HG03039 (cell line): Measurements from ENCODE around the gene TM4SF4.

Source experiments
- ATAC-seq: cut with Tn5 transposase; IDR thresholded peaks from one replicate; pipeline ENCODE4 v1.9.1; 2021; ENCODE audit warnings: mild to moderate bottlenecking, moderate library complexity; ENCODE audit not compliant: unreplicated experiment

The TM4SF4 gene

DNA sequence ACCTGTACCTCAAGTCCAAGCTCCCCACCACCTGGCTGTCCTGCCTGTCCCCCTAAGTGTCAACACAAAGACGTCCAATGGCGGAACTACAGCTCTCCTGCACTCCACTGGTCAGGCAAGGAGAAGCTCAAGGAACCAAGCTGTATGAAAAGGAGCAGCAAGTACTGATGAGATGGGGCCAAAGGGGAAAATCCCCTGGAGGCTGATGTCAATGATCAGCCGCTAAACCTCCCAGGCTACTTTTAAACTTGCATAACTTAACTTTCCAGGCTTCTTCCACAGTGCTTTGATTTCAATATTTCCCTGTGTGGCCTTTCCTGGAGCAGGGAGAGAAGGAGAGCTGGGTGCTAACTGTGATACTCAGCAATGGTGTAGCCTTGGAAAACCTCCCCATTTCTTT lies 35.0 kb downstream of the TM4SF4 start:
- no peak for ATAC-seq

DNA sequence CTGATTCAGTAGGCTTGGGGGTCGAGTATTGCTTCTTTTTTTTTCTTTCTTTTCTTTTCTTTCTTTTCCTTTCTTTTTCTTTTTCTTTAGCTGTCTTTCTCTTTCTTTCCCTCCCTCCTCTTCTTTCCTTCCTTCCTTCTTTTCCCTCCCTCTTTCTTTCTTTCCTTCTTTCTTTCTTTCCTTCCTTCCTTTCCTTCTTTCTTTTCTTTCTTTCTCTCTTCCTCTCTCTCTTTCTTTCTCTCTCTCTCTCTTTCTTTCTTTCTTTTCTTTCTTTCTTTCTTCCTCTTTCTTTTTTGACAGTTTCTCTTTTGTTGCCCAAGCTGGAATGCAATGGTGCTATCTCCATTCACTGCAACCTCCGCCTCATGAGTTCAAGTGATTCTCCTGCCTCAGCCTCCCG lies 36.0 kb downstream of the TM4SF4 start:
- ATAC-seq, result no peak

DNA sequence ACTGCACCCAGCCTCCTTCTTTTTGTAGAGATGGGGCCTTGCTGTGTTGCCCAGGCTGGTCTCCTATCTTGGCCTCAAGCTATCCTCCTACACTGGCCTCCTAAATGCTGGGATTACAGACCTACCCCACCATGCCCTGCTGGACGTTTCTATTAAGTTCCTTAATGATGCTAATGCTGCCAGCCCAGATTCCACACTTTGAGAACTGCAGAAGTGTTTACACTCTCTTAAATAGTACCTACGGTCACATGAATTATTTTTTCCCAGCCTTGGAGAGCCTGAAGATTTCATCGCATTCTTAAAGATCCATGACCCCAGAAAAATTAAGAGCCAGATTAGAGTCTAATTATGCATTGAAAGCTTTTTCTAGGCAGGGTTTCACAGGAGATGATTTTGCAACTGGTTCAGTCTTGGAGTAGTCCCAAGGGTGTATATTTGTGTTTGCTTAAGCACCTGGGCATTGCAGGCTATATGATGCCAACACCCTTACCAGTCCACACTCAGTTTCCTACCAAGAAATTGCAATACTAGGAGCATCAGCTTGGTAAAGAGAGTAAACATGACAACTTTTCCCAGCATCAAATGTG lies 36.6 kb downstream of the TM4SF4 start:
- ATAC-seq, result no peak

DNA sequence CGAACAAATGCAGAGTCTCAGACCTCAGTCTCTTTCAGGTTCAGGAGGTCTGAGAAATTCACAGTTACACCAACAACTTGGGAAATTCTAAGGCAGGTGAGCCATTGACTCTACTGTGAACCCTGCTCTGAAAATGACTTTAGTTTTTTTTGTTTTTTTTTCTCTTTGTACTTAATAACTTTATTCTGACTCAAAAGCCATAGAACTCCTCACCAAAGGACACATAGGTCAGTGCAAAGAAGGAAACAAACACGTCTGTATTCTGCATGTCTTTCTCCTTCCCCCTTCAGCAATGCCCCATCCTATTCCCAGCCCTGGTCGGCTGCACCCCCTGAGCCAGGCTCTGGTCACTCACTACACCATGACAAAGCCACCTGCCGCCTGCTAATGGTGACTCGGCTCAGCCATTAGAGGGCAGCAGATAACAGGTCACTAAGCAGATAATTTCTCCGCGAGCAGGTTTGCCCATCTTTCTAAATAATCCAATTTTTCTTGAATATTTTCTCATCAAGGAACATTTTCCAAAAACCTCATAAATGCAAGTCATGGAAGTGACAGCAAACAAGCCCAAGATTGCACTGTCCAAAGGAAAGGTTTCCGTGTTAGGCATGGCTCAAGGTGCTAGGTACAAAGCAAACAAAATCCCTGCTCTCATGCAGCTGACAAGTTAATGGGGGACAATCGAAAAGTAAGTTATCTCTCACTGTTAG lies 37.7 kb downstream of the TM4SF4 start:
- ATAC-seq, result peak; percentile 69

DNA sequence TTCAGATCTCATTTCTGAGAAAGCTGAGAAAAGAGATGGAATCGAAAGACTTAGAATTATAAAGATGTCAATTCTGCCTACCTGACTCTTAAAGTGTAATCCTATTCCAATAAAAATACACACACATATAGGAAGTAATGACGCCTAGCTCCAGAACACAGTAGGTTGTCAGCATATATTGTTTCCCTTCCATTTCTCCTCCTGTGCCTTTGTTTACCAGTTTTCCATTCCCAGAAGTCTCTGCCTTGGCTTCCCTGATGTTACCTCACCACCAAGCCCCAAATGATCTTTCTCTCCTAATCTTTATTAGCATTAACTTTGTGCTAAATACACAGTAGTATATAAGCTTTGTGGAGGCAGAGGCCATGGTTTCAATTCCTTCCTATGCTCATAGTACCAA lies 40.0 kb downstream of the TM4SF4 start:
- no peak for ATAC-seq

DNA sequence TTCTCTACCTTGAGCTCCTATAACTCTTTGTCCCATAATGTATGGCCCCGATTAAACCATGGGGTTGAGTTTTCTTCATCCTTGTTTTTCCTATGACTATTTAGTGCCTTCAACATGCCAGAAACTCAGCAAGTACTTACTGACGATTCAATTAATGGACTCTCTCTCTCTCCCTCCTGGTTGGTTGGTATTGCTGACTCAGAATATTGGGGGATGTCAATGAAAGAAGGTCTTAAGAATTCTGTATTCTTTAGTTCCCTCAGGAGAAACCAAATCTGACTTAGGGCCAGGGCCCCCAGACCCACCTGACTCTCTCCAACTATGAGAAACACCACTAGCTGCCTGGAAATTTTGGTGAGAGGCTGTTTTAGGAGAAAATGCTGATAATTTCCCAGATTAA lies 40.8 kb downstream of the TM4SF4 start:
- no peak for ATAC-seq

DNA sequence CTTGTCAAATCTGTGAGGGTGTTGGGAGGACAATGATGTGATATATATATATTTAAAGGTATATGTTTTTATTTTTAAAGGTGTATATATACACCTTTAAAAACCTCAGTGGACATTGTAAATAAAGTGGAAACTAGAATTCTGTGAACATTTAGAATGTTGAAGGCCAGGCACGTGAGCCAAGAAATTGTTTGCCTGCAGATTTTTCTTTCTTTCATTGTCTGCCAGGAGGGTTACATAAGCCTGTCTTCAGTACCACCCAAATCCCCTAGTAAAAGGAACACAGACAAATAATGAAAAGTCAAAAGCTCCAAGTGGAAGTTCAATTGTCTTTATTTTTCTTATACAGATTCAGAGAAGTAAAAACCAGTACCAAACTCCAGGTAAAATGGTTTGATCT lies 42.4 kb downstream of the TM4SF4 start:
- ATAC-seq, result no peak

DNA sequence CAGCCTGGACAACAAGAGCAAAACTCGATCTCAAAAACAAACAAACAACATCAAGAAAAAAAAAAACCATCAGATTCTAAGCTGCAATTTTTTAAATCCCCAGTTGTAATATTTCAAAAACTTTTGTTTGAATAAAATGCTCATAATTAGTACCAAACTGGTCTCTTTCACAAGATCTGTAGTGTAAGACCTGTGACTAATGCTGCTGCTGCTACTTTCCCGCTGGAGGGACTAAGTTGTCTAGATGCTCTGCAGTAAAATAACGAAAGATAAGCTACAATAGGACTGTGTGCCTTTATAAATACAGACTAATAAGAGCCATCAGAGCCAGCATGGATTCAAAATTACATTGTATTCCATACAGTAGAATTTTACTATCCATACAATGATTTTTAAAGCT lies 45.4 kb downstream of the TM4SF4 start:
- no peak for ATAC-seq

DNA sequence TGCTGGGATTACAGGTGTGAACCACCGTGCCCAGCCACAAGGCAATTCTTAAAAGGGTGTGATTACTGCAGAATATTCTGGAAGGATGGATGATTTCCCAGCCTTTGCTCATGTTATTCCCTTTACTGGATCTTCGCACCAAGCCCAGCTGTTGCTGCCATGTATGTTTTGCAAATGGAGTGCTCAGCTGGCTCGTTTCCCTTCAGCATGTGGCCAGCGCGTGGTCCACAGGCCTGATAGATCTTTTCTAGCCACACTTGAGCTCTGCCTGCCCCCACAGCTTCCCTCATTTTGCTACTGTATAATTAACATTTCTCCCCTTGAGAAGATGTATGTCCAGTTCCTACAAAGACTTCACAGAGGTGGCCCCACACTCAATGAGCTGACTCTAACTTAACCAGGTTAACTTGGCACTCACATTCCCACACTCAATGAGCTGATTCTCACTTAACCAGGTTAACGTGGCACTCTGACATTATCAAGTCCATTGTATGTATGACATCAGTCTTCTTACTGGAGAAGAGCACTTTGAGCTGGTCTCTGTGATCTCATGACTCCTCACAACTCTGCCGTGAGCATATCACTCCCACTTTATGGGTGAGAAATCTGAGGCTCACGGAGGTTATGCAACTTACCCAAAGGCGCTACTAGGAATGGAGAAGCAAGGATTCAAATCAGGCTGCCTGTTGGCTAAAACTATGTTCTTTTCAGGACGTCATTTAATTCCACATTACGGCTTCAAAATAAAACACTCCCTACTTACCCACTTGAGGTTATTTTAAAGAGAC lies 49.2 kb downstream of the TM4SF4 start:
- no peak for ATAC-seq

DNA sequence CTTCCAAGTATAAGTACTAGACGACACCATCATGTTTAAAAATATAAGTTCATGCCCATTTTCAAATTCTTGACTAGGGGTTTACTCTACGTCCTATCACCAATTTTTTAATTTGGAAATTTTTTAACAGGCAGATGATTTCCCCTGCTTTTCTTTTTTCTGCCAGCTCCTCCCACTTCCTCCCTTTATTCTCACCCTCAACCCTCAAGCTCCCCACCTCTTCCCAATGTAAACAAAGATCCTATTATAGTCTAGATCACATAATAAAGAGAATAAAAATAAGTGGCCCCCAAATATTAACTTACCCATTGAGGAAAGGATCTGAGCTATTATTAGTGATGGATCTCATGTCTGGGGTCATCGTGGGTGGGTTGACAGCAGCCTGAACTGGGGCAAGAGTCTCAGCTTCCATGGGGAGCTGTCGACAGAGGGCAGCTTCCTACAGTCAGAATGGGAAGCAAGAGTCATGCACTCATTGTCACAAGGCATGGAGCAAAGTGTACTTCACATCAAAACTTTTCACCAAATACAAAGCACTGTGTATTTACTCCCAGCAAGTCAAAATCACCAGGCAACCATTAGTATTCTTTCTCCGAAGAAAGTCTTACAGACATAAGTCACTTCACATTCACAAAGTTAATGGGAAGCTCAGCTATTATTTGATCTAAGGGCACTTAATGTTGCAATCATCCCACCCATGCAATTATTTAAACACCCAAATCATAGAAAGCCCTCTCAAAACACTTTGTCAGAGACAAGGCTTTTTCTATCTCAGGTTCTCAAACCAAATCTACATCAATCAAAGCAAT lies 53.2 kb downstream of the TM4SF4 start:
- no peak for ATAC-seq

DNA sequence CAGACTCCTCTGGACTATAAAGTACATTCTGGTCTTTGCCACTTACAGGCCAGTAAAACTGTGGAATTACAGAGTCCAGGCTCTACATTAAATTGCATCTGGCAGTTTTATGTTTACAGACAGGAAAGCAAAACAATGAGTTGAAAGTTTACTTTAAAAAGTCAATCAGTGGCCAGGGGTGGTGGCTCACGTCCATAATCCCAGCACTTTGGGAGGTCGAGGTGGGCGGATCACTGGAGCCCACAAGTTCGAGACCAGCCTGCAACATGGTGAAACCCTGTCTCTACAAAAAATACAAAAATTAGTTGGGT lies 53.8 kb downstream of the TM4SF4 start:
- no peak for ATAC-seq

DNA sequence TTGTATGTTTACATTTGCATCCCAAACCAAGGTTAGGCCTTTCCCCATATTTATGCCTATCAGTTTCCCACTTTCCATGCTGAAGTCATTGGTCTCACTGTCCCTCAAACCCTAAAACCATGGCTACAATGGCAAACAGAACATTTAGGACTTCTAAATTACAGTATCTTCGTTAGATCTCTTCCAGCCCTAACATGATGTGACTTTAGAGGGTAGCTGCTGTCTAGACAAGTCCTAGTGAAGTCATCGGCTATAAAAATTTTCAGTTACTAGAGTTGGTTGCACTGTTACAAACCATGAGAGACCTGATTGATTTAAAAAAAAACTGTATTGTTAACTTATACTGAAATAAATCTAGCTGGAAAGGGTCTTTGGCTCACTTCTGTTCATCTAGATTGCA lies 54.6 kb downstream of the TM4SF4 start:
- ATAC-seq, result no peak

DNA sequence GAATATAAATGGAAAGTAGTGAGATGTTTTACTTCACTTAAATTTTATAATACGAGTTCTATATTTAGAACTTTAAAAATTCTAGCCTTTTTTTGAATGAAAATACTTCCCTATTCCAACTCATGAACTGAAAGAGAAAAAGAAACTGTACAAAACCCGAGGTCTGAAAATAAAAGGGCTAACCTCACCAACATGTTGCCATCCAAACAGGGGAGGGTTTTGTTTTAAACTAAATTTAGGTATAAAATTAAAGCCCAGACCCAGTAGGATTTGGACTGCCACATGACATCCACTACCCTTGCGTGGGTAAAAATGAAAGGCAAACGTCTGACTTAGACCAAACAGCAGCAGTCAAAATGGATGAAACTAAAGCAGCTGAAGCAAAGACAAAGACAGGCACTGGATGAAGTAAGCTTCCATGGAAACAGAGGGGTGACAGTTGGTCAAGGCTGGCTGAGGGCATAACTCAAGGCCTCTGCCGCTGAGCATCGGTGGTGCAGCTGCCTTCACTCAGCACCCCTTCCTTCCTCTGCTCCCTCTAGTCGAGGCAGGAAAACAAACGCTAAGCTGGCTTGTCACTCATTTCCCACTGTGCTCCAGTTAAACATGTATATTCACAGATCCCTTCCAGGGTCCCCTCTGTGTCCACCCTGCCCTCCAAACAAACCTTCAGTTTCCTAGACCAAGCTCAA lies 58.1 kb downstream of the TM4SF4 start:
- no peak for ATAC-seq

DNA sequence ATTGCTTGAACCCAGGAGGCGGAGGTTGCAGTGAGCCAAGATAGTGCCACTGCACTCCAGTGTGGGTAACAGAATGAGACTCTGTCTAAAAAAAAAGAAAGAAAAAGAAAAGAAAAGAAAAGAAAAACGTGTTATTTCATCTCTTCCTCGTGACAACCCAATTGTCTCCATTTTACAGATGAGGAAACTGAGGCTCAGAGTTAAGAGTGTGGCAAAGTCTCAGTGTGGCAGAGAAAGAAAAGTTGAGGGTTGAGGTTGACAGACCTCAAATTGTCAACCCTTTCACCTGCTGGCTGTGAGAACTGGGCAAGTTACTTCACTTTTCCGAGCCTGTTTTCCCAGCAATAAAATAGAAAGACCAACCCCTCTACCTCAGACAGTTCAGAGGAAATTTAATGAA lies 59.6 kb downstream of the TM4SF4 start:
- ATAC-seq, result no peak

DNA sequence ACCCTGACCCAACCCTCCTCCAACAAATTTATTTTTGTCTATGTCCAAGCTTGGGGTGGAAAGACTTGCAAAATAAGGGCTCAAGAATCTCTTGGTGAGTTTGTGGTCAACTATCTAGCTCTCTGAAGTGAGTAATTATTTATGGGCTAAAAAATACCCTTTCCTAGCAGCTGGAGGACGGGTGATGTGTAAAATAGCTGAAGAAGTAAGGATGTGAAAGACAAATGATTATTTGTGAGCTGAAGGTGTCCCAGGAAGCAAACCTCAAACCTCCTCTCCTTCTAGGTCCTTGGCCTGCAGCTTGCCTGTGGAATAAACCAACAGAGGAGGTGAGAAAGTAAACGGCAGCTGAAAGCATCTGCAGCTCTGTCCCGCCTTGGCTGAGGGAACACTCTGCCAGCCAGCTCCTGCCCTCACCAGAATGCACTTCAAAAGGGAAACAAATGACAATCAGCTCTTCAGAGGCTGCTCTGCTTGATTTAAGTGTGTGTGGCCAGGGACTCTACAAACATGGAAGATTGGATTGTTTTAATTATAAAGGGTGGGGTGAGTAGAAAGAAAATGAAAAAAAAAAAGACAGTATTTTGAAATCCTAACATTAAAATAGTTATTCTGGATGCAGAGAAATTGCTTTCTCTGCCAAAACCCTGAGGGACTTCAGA lies 60.3 kb downstream of the TM4SF4 start:
- ATAC-seq, result no peak

DNA sequence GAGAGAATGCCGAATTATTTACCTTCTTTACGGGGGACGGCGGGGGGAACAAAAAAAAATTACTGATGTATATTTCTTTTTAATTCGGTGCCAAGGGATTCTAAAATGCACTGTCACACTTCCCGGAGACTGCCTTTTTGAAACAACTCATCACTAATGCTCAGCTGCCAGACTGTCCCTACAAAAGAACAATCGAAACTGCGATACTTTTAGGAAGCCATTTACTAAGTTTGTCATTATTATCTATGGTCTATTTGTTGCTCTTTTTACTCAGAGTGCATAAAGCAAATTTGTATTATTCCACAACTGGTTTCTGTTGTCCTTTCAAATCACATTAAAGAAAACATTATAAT lies 60.8 kb downstream of the TM4SF4 start:
- ATAC-seq, result no peak

DNA sequence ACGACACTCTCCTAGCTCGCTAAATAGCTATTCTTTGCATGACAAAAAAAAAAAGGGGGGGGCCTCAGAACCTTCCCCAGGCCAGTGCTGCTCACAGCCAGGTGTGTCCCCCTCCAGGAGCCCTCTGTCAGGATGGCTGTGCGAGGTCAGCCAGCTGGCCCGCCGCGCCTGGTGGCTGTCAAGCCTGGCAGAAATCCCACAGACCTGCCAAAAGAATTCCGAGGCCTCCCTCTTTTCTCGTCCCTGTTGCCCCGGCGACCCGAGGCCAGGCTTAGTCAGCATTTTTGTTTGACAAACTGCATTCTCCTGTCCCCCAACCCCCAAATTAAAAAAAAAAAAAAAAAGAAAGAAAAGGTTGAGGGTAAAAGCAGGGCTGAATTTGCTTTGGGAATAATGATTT lies 61.9 kb downstream of the TM4SF4 start:
- ATAC-seq, result no peak

DNA sequence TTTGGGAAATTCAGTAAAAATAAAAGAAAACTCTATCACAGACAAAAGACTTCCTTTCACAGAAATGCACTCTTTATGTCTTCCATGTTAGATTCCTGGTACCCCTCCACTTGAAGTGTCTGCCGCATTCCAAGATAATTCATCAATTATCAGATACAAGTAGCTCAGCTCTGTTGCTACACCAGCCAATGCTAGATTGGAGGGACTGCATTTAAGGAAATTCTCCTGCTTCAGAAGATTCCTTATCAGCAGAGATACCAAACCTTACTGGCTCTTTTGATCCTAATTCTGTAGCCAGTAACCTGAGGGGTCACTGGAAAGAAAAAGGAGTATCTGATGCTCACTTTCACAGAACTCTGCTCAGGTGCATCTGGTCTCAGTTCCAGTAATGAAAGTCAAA lies 63.9 kb downstream of the TM4SF4 start:
- ATAC-seq, result no peak

DNA sequence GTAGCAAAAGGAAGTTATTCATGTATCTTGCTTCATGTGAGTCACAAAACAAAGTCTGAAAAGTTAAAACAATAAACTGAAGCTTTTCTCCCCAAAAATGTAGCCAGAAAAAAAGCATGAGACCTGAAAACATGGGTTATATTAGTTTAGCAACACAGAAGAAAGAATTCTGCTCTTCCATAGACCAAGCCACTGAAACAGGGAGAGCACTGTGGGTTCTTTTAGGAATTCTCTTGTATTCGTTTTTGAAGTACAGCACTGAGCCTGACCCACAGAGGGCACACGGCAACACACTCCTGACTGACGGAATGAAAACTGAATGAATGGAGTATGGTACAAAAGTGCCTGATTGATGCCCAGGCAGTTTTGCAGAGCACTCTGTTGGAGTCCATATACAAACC lies 66.6 kb downstream of the TM4SF4 start:
- ATAC-seq, result no peak
